VCaP (cell line): ENCODE results near the gene PTGES3L.

ENCODE experiments used
- H3K27ac ChIP-seq: fragments of 450-650 bp; 2 replicates; pipeline ENCODE4 v1.5.1; 2017
- TF ChIP-seq, protein P1 (sequence below): fragments of 450-650 bp; conservative IDR thresholded peaks from 2 replicates; pipeline ENCODE4 v1.5.1; 2017; ENCODE audit warnings: mild to moderate bottlenecking, moderate library complexity

The PTGES3L gene

DNA sequence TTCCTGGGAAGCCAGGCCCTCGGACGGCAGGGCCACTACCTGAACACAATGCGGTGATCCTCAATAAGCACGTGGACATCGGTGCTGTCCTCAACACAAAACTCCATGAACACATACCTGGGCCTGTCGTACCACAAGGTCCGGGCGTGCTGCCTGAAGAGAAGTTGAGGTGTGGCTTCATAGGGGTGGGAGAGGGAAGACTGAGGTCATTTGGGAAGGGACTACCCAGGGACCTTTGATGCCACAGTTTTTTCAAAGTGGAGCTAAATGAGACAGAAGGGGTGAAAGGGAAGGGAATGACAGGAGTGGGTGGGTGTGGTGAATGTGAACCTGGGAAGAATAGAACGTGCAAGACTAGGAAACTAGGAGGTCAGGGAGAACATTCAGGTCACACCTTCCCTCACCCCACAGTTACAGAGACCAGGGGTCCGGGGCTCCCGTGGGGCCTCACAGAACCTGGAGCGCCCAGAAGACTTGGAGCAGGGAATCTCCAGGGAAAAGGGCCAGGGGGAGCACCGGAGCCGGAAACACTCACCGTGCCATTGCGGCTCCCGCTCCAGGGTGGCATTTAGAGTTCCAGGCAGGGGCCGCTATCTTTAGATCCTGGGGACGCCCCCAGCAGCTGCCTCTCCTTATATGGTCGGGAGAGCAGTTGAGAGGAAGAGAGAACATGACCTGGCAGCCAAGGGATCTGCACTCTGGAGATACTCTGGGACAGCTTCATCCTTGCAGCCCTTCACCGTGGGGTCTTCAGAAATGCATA lies at the start of gene PTGES3L:
Gene PTGES3L (minus strand): TSS at position 570 of the 763 bp plus-strand sequence. CDS start 27 bp downstream, at position 543.
- TF ChIP-seq, protein P1, sequence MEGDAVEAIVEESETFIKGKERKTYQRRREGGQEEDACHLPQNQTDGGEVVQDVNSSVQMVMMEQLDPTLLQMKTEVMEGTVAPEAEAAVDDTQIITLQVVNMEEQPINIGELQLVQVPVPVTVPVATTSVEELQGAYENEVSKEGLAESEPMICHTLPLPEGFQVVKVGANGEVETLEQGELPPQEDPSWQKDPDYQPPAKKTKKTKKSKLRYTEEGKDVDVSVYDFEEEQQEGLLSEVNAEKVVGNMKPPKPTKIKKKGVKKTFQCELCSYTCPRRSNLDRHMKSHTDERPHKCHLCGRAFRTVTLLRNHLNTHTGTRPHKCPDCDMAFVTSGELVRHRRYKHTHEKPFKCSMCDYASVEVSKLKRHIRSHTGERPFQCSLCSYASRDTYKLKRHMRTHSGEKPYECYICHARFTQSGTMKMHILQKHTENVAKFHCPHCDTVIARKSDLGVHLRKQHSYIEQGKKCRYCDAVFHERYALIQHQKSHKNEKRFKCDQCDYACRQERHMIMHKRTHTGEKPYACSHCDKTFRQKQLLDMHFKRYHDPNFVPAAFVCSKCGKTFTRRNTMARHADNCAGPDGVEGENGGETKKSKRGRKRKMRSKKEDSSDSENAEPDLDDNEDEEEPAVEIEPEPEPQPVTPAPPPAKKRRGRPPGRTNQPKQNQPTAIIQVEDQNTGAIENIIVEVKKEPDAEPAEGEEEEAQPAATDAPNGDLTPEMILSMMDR: no peak

GRCh38 chr17:43028221-43028861 lies 48.5 kb upstream of the PTGES3L start:
- TF ChIP-seq, protein P1: no peak

More for the DNA sequence above, at the start of gene PTGES3L:
- peak within 1 kb of the TSS; percentile 98 for H3K27ac ChIP-seq

DNA sequence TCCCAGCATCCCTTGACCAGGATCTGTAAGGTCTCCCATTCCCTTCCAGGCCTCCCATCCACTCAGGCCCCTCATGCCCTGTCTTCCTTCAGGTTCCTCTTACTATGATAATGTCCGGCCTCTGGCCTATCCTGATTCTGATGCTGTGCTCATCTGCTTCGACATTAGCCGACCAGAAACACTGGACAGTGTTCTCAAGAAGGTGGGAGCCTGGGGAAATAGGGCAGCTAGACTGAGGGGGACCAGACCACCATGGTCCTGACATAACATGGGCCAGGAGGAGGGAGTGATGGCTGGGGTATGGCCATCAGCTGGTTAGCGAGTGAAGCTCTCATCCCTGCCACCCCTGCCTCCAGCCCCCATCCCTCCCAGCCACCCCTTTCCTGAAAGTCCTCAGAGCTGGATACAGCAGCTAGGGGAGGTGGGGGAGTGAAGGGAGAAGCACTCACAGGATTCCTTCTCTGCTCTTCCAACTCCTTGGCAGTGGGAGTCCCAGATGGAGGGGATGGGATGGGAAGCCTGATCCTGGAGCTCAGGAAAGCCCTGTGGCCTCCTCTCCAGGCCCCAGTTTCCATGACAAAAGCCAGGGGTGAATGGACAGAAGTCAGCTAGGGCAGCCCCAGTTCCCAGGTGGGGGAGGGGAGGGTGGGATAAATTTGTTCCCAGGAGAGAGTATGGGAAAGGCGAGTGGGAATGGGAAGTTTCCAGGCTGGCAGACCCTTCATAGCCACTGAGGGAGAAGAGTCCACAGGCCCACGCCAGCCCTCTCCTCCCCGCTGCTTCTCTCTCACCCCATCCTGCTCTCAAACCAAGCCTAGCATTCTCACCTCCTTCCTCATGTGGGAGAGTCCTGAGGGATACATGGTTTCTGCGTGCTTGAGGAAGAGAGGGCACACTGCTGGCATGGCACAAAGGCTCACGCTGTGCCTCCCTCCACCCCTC lies 47.5 kb upstream of the PTGES3L start:
- no peak overlapping the region for H3K27ac ChIP-seq
- TF ChIP-seq, protein P1: no peak

More at GRCh38 chr17:43028221-43028861, 48.5 kb upstream of the PTGES3L start:
- no peak overlapping the region for H3K27ac ChIP-seq

- TF ChIP-seq, protein P1: no peak
- H3K27ac ChIP-seq: no peak overlapping the region
These were observed 46.7 kb upstream of the PTGES3L start for GRCh38 chr17:43026595-43026994.

DNA sequence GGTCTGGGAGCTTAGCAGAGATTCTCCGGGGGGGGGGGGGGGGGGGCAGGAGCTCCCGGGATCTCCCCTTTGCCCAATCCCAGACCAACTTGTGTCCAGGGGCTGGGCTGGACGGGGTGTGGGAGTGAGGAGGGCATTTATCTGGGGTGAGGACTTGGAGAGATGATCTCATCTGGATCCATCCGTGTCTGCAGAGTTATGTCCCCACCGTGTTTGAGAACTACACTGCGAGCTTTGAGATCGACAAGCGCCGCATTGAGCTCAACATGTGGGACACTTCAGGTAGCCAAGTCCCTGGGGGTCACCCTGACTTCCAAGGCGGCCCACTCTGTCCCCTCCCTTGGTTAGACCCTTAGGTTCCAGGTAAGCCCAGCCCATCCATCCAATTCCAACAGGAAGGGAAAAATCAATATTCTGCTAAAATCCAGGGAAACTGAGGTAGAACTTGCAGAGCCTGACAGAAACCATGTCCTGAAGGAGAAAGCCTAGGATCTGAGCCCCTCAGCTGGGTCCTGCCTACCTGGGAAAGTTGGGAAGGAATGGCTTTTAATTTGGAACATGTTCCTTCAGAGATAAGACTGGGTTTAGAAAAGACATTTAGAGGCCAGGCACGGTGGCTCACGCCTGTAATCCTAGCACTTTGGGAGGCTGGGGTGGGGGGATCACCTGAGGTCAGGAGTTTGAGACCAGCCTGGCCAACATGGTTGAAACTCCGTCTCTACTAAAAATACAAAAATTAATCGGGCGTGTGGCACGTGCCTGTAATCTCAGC lies 46.1 kb upstream of the PTGES3L start:
- no peak overlapping the region for H3K27ac ChIP-seq
- TF ChIP-seq, protein P1: no peak

DNA sequence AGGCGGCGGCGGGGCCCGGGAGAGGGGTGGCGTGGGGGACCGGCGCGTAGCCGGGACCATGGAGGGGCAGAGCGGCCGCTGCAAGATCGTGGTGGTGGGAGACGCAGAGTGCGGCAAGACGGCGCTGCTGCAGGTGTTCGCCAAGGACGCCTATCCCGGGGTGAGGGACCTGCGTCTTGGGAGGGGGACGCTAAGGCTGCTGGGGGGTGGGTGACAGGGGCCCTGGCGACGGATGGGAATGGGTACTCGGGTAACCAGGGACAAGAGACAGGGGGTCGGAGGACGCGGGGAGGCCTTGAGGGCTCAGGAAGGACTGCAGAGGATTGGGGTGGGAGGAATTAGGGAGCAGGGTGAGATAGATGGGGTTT lies 45.4 kb upstream of the PTGES3L start:
- TF ChIP-seq, protein P1: no peak
- H3K27ac ChIP-seq: no peak overlapping the region
